Measurements from ENCODE around the gene TCL1B.

Gene TCL1B

DNA sequence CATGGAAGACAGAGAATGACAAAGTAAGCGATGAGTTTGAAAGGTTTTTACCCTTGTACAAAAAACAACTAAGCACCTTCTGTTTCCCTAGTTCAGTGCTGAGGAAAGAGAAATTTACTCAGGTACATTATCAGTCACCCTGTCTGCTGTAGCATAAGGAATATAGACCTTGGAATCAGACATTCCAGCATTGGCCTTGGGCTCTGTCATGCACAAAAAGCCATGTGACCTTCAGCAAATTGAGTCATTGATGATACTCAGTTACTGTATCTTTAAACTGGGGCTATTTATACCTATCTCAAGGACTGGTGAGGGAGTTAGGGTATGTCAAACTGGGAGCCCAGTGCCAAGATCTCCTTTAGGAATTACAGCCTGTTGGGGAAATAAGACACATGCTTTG is 47.0 kb downstream of the TCL1B start:
- Histone ChIP-seq H3K79me2 (ENCODE audit: insufficient read depth, low read length) (no peaks in the 10 kb centered on the region), H3K36me3 (ENCODE audit: low read length) (no peaks in the 10 kb centered on the region), H3K4me3 (ENCODE audit: insufficient read depth, low read length, poor library complexity, severe bottlenecking) (no peak overlapping the region), H3K27ac (ENCODE audit: low read depth, low read length) (no peak overlapping the region), H3K27me3 (ENCODE audit: low read length) (no peaks in the 10 kb centered on the region), H3K4me2 (ENCODE audit: low read depth, low read length, poor library complexity, severe bottlenecking) (no peak overlapping the region), H3K9ac (ENCODE audit: low read length) (no peak overlapping the region), H3K9me2 (replicated peaks; ENCODE audit: insufficient read depth, low read length) (no peaks in the 10 kb centered on the region), H4K20me1 (ENCODE audit: low read depth, low read length) (no peaks in the 10 kb centered on the region), H3F3A (ENCODE audit: insufficient read depth) (no peaks in the 10 kb centered on the region), H2AFZ (ENCODE audit: low read depth, low read length, severe bottlenecking) (no peak overlapping the region), H3K9me3 (ENCODE audit: insufficient read depth, low read length) (no peaks in the 10 kb centered on the region)
- TF ChIP-seq, protein P1, sequence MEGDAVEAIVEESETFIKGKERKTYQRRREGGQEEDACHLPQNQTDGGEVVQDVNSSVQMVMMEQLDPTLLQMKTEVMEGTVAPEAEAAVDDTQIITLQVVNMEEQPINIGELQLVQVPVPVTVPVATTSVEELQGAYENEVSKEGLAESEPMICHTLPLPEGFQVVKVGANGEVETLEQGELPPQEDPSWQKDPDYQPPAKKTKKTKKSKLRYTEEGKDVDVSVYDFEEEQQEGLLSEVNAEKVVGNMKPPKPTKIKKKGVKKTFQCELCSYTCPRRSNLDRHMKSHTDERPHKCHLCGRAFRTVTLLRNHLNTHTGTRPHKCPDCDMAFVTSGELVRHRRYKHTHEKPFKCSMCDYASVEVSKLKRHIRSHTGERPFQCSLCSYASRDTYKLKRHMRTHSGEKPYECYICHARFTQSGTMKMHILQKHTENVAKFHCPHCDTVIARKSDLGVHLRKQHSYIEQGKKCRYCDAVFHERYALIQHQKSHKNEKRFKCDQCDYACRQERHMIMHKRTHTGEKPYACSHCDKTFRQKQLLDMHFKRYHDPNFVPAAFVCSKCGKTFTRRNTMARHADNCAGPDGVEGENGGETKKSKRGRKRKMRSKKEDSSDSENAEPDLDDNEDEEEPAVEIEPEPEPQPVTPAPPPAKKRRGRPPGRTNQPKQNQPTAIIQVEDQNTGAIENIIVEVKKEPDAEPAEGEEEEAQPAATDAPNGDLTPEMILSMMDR (IDR thresholded peaks at IDR 0.05; ENCODE audit: insufficient read depth, low read length, poor library complexity, severe bottlenecking) = no peak
- TF ChIP-seq EZH2phosphoT487 (conservative IDR thresholded peaks at IDR 0.05; ENCODE audit: low read length) = no peak

DNA sequence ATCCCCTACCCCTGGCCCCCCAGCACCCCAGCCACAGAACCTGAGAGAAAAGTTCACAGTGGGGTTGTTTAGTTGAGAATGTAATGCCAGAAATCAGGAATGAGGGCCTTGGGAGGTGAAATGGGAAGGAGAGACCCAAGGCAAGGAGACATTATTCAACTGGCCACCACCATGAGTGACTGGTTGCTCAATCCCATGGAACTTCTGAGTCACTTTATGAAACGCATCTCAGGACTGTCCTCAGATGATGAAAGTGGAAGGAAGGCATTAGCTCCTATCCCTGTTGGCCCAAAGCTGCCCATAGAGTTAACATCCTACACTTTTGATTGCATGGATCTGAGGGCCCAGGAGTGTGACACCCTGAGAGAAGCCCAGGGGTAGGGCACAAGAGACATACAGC is 53.1 kb downstream of the TCL1B start:
- H3K79me2 ChIP-seq (ENCODE audit: insufficient read depth, low read length) = no peaks in the 10 kb centered on the region
- no peaks in the 10 kb centered on the region for H3K27me3 ChIP-seq (ENCODE audit: low read length)
- H3K27ac ChIP-seq (ENCODE audit: low read depth, low read length) = no peak overlapping the region
- no peaks in the 10 kb centered on the region; the same call in 1 of the 2 replicates for H3K36me3 ChIP-seq (ENCODE audit: low read length)
- no peak for TF ChIP-seq EZH2phosphoT487 (conservative IDR thresholded peaks at IDR 0.05; ENCODE audit: low read length)
- TF ChIP-seq, protein P1 (IDR thresholded peaks at IDR 0.05; ENCODE audit: insufficient read depth, low read length, poor library complexity, severe bottlenecking) = no peak
- H3K9me2 ChIP-seq (replicated peaks; ENCODE audit: insufficient read depth, low read length) = no peaks in the 10 kb centered on the region
- no peak overlapping the region for H3K4me2 ChIP-seq (ENCODE audit: low read depth, low read length, poor library complexity, severe bottlenecking)
- no peaks in the 10 kb centered on the region; the same call in 1 of the 2 replicates for H3K9me3 ChIP-seq (ENCODE audit: insufficient read depth, low read length)
- no peaks in the 10 kb centered on the region for H4K20me1 ChIP-seq (ENCODE audit: low read depth, low read length)
- H3K9ac ChIP-seq (ENCODE audit: low read length) = no peak overlapping the region
- no peaks in the 10 kb centered on the region for H3F3A ChIP-seq (ENCODE audit: insufficient read depth)
- H3K4me3 ChIP-seq (ENCODE audit: insufficient read depth, low read length, poor library complexity, severe bottlenecking) = no peak overlapping the region
- H2AFZ ChIP-seq (ENCODE audit: low read depth, low read length, severe bottlenecking) = peak overlapping the region; percentile 87

DNA sequence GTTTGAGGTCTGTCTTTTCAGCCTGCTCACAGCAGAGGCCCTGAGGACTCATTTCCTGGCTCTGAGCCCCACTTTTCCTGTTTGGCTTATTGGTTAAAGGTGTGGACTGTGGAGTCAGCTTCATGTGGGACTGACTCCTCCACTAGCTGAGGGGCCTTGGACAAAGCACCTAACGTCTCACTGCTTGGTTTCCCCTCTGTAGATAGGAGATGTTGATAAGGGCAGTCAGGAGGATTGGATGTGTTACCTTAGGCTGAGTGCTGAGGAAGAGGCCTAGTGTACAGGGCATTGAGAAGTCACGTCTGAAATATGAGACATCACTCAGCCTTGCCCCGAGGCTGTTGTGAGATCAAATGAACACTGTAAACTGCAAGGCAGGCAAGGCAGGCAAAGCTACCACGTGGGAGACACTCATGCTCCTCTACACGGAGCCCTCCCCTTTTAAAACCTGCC is 54.8 kb downstream of the TCL1B start:
- Histone ChIP-seq H3K9ac (ENCODE audit: low read length) (no peak overlapping the region), H3K27me3 (ENCODE audit: low read length) (no peaks in the 10 kb centered on the region), H3F3A (ENCODE audit: insufficient read depth) (no peaks in the 10 kb centered on the region), H3K27ac (ENCODE audit: low read depth, low read length) (no peak overlapping the region), H3K36me3 (ENCODE audit: low read length) (no peaks in the 10 kb centered on the region; the same call in 1 of the 2 replicates), H3K9me3 (ENCODE audit: insufficient read depth, low read length) (no peaks in the 10 kb centered on the region; the same call in 1 of the 2 replicates), H2AFZ (ENCODE audit: low read depth, low read length, severe bottlenecking) (no peak overlapping the region), H3K9me2 (replicated peaks; ENCODE audit: insufficient read depth, low read length) (no peaks in the 10 kb centered on the region), H4K20me1 (ENCODE audit: low read depth, low read length) (no peaks in the 10 kb centered on the region), H3K4me2 (ENCODE audit: low read depth, low read length, poor library complexity, severe bottlenecking) (no peak overlapping the region), H3K4me3 (ENCODE audit: insufficient read depth, low read length, poor library complexity, severe bottlenecking) (no peak overlapping the region), H3K79me2 (ENCODE audit: insufficient read depth, low read length) (no peaks in the 10 kb centered on the region)
- TF ChIP-seq, protein P1 (IDR thresholded peaks at IDR 0.05; ENCODE audit: insufficient read depth, low read length, poor library complexity, severe bottlenecking) = no peak
- TF ChIP-seq EZH2phosphoT487 (conservative IDR thresholded peaks at IDR 0.05; ENCODE audit: low read length) = no peak
